SU-DHL-6 (cell line): Measurements from ENCODE around the gene MAP1B.

Source experiments
- H2AFZ ChIP-seq: fragments of 200-600 bp; sonication (generic); 2 replicates; pipeline ENCODE4 v1.6.1; 2014; ENCODE audit warnings: low read depth, mild to moderate bottlenecking, moderate library complexity, mixed read lengths, antibody characterized with exemption, low read length; ENCODE audit not compliant: severe bottlenecking
- H3F3A ChIP-seq: fragments of 200-600 bp; shearing (Covaris generic); 2 replicates; pipeline ENCODE4 v1.6.0; 2016; ENCODE audit warnings: antibody characterized with exemption, mild to moderate bottlenecking; ENCODE audit not compliant: insufficient read depth
- H3K27ac ChIP-seq: fragments of 200-600 bp; sonication (generic); 2 replicates; pipeline ENCODE4 v1.5.1; 2016; ENCODE audit warnings: low read depth, mild to moderate bottlenecking, low read length, moderate library complexity, mixed read lengths
- H3K27me3 ChIP-seq: fragments of 200-600 bp; sonication (generic), shearing (Covaris generic); 2 replicates; pipeline ENCODE4 v1.6.0; 2014; ENCODE audit warnings: mild to moderate bottlenecking, low read length
- H3K36me3 ChIP-seq: fragments of 200-600 bp; sonication (generic); 2 replicates; pipeline ENCODE4 v1.6.1; 2014; ENCODE audit warnings: mild to moderate bottlenecking, low read length, mixed read lengths
- H3K4me2 ChIP-seq: fragments of 300-600, 200-600 bp; shearing (Covaris generic), sonication (generic); 2 replicates; pipeline ENCODE4 v1.6.0; 2014; ENCODE audit warnings: low read length, low read depth, mild to moderate bottlenecking; ENCODE audit not compliant: poor library complexity, severe bottlenecking
- H3K4me3 ChIP-seq: fragments of 200-600 bp; sonication (generic); 2 replicates; pipeline ENCODE4 v1.5.1; 2014; ENCODE audit warnings: antibody characterized with exemption, low read length, mild to moderate bottlenecking, mixed read lengths; ENCODE audit not compliant: insufficient read depth, poor library complexity, severe bottlenecking
- H3K79me2 ChIP-seq: fragments of 200-600 bp; sonication (generic); 2 replicates; pipeline ENCODE4 v1.6.1; 2014; ENCODE audit warnings: mild to moderate bottlenecking, low read length, moderate library complexity; ENCODE audit not compliant: insufficient read depth
- H3K9ac ChIP-seq: fragments of 200-600 bp; sonication (generic); 2 replicates; pipeline ENCODE4 v1.7.0; 2014; ENCODE audit warnings: mild to moderate bottlenecking, low read length
- H3K9me2 ChIP-seq: fragments of 200-600 bp; sonication (generic); replicated peaks from 2 replicates; pipeline ENCODE4 v1.6.1; 2014; ENCODE audit warnings: low read length; ENCODE audit not compliant: insufficient read depth
- H3K9me3 ChIP-seq: fragments of 200-600 bp; sonication (generic); 2 replicates; pipeline ENCODE4 v1.6.1; 2014; ENCODE audit warnings: low read length, mixed read lengths; ENCODE audit not compliant: insufficient read depth
- H4K20me1 ChIP-seq: fragments of 200-600 bp; sonication (generic); 2 replicates; pipeline ENCODE4 v1.6.1; 2014; ENCODE audit warnings: low read depth, mild to moderate bottlenecking, antibody characterized with exemption, low read length, moderate library complexity, mixed read lengths
- EZH2phosphoT487 ChIP-seq: fragments of 200-600 bp; sonication (generic), shearing (Covaris generic); conservative IDR thresholded peaks from 2 replicates; pipeline ENCODE4 v1.6.1; 2018; ENCODE audit warnings: mild to moderate bottlenecking, antibody characterized with exemption, low read length, moderate library complexity, mixed read lengths
- TF ChIP-seq, protein P1 (sequence below): fragments of 200-600 bp; sonication (generic); IDR thresholded peaks from one replicate; pipeline ENCODE4 v1.5.1; 2017; ENCODE audit warnings: antibody characterized with exemption, mild to moderate bottlenecking, low read length, moderate library complexity; ENCODE audit not compliant: insufficient read depth, poor library complexity, severe bottlenecking

Gene MAP1B

DNA sequence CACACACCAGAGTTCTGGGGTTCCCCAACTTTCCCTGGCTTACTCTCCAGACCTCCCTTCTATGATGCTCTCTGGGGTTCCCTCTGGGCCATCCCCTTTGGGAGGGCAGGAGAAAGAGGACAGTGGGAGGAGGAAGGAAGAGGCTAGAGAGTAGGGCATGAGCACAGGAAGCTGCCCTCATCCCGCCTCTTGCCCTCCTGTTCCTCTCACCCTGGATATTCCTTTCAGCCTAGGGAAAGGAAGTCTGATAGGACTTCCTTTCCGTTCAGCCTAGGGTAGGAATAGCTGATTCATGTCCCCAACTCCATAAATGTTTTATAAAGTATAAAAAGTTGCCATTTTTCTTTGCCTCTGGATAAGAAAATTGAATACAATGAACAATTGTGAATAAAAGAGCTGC lies 7.4 kb downstream of the MAP1B start:
- Histone ChIP-seq H3K79me2 (no peaks in the 10 kb centered on the region), H3K27me3 (no peaks in the 10 kb centered on the region), H2AFZ (no peak overlapping the region), H3K36me3 (no peaks in the 10 kb centered on the region), H3K4me3 (no peak overlapping the region), H3K27ac (no peak overlapping the region), H3F3A (no peaks in the 10 kb centered on the region), H3K9me3 (no peaks in the 10 kb centered on the region), H3K9ac (no peak overlapping the region), H3K9me2 (no peaks in the 10 kb centered on the region), H4K20me1 (no peaks in the 10 kb centered on the region), H3K4me2 (no peak overlapping the region)
- TF ChIP-seq, protein P1, sequence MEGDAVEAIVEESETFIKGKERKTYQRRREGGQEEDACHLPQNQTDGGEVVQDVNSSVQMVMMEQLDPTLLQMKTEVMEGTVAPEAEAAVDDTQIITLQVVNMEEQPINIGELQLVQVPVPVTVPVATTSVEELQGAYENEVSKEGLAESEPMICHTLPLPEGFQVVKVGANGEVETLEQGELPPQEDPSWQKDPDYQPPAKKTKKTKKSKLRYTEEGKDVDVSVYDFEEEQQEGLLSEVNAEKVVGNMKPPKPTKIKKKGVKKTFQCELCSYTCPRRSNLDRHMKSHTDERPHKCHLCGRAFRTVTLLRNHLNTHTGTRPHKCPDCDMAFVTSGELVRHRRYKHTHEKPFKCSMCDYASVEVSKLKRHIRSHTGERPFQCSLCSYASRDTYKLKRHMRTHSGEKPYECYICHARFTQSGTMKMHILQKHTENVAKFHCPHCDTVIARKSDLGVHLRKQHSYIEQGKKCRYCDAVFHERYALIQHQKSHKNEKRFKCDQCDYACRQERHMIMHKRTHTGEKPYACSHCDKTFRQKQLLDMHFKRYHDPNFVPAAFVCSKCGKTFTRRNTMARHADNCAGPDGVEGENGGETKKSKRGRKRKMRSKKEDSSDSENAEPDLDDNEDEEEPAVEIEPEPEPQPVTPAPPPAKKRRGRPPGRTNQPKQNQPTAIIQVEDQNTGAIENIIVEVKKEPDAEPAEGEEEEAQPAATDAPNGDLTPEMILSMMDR, result no peak
- TF ChIP-seq EZH2phosphoT487, result no peak

- Histone ChIP-seq H3K4me2 (no peak overlapping the region), H3K27me3 (no peaks in the 10 kb centered on the region), H3K9me3 (no peaks in the 10 kb centered on the region), H2AFZ (no peak overlapping the region), H3K9me2 (no peaks in the 10 kb centered on the region), H4K20me1 (no peaks in the 10 kb centered on the region), H3K27ac (no peak overlapping the region), H3F3A (no peaks in the 10 kb centered on the region), H3K36me3 (no peaks in the 10 kb centered on the region), H3K4me3 (no peak overlapping the region), H3K79me2 (no peaks in the 10 kb centered on the region), H3K9ac (no peak overlapping the region)
- no peak for TF ChIP-seq EZH2phosphoT487
- TF ChIP-seq, protein P1, result no peak
Measured at GRCh38 chr5:72115296-72115695, 8.0 kb downstream of the MAP1B start.

DNA sequence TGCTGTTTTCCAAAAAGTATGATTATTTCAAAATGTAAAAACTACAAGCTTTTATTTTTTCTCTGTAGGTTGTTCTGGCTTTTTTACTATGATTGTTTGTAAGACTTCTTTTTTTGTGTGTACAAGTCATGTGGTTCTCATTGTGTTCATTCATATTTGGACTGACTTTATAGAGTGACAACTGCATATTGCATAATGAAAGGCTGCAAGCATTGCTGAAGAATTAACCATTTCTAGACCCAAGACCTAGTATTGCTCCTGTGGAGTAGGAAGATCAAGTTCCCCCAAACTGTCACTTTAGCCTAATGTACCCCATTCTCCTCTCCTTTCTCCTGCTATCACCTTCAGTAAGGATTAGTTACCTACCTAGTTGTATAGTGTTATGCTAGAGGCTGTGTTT lies 10.0 kb downstream of the MAP1B start:
- H3K36me3 ChIP-seq, result no peaks in the 10 kb centered on the region
- H3K9ac ChIP-seq, result no peak overlapping the region
- H2AFZ ChIP-seq, result no peak overlapping the region
- H3K9me2 ChIP-seq, result no peaks in the 10 kb centered on the region
- no peaks in the 10 kb centered on the region for H3K9me3 ChIP-seq
- H3K27me3 ChIP-seq, result no peaks in the 10 kb centered on the region
- no peaks in the 10 kb centered on the region for H4K20me1 ChIP-seq
- no peak overlapping the region for H3K27ac ChIP-seq
- H3K4me3 ChIP-seq, result no peak overlapping the region
- H3K79me2 ChIP-seq, result no peaks in the 10 kb centered on the region
- TF ChIP-seq, protein P1, result no peak
- TF ChIP-seq EZH2phosphoT487, result no peak
- H3F3A ChIP-seq, result no peaks in the 10 kb centered on the region
- no peak overlapping the region for H3K4me2 ChIP-seq
